ENCODE measurements around the gene DLG2.

Gene DLG2

GRCh38 chr11:83574519-83574918, 2052.6 kb downstream of the DLG2 start:
- no peak for DNase-seq (ENCODE audit: low read depth in 2 of 2)

DNA sequence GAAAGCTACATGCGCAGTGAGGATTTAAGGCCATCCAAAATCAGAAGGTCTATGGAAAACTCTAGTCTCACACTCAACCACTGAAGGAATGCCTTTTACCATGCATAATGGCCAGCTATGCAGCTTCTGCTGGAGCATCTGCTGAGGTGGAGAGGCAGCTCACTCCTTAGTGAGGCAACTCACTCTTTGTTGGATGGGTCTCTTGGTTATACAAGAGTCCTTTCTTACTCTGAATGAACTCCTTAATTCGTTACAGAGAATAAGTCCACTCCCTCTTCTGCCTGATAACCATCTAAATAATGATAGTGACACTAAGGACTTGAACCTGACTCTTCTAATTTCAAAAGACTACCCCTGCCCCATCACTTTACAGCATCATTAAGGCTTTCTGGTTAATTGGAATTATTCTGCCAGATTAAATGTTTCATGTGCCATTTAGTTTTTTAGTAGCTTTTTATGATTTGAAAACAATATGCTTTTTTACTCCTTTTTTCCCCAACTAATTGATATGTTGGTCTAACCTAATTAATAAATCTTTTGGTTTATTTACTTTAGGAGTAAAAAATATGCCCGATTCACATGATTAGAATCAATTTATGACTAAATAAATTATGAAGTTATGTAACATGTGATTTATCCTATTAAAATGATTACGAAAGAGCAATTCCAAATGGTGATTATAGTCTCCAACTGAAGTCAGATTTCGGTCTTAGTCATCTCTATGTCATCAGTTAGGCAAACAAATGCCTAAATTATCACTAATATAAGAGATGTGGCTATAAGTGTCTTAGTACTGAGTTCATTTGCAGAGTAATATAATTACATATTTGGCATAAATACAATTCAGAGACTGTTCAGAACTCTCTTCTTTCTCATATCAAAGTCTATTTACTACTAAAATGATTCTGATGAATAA, 2054.3 kb downstream of the DLG2 start:
- DNase-seq (ENCODE audit: low read depth in 2 of 2): no peak

DNA sequence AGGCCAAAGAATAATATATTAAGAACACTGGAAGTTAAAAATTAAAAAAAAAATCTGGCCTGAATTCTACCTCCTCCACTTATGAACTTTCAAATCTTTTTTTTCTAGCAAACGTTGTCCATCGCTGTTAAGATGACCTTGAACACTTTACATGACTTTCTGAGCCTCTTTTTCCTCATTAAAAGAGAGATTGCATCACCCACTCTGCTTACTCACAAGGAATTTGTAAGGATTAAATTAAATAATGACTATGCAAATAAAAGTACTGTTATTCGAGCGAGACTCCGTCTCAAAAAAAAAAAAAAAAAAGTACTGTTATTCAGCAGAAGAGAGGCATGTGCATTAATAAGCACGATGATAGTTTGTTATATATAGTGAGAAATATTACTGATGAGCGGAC, 2055.8 kb downstream of the DLG2 start:
- no peak for DNase-seq (ENCODE audit: low read depth in 2 of 2)

DNA sequence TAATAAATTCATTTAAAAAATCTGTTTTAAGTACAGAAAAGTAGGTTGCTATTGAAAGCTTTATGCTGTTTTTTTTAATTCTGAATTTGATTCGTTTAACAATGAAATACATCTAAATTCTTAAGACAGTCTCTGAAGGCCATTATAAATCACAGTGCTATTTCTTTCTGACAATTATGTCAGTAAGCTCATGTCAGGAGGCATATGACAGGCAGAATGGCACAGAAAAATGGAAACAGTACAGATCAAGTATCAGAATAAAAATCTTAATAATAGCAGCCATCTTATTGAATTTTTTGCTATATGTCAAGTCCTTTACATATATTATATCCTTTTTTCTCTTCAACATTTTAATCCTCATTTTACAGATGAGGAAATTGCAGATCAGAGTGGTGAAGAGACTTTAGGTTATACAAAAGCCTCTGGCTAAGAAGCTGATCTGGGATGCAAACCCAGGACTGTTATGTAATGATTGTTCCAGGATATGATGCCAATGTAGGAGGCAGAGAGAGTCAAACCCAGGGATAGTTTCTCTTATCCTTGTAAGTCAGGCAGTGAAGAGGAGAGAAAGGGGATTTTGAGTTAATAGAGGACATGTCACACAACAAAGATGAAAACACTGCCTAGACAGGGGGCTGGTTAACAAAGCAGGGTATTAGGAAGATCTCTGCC, 2057.9 kb downstream of the DLG2 start:
- no peak for DNase-seq (ENCODE audit: low read depth in 2 of 2)

- DNase-seq (ENCODE audit: low read depth in 2 of 2): no peak
Observed at GRCh38 chr11:83568516-83568915, 2058.6 kb downstream of the DLG2 start.

- no peak for DNase-seq (ENCODE audit: low read depth in 2 of 2)
Observed at GRCh38 chr11:83566950-83567349, 2060.2 kb downstream of the DLG2 start.

GRCh38 chr11:83564870-83565269, 2062.3 kb downstream of the DLG2 start:
- no peak for DNase-seq (ENCODE audit: low read depth in 2 of 2)

- no peak for DNase-seq (ENCODE audit: low read depth in 2 of 2)
Observed at GRCh38 chr11:83558281-83558680, 2068.9 kb downstream of the DLG2 start.

DNA sequence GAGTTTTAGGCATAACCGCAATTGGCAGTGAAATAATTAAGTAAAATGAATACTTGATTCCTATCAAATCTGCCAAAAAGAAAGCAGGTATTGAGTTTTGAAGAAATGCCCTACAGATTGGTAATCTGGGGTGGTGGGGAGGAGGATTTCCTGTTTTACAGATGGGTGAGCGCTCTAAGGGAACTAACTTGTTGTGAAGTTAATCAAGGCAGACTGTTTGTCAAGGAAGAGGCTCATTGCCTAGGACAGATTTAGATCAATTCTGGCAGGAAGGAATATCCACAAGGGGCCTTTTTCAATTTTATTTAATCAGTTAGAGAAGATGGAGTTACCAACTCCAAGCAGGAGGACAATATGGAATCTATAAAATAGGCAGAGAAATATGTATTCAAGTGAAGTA, 2069.5 kb downstream of the DLG2 start:
- no peak for DNase-seq (ENCODE audit: low read depth in 2 of 2)

- no peak for DNase-seq (ENCODE audit: low read depth in 2 of 2)
Observed at GRCh38 chr11:83554876-83555275, 2072.3 kb downstream of the DLG2 start.

GRCh38 chr11:83549984-83550667, 2077.0 kb downstream of the DLG2 start:
- no peak for DNase-seq (ENCODE audit: low read depth in 2 of 2)

GRCh38 chr11:83546368-83546767, 2080.8 kb downstream of the DLG2 start:
- no peak for DNase-seq (ENCODE audit: low read depth in 2 of 2)

GRCh38 chr11:83545494-83546260, 2081.5 kb downstream of the DLG2 start:
- DNase-seq (ENCODE audit: low read depth in 2 of 2): no peak

DNA sequence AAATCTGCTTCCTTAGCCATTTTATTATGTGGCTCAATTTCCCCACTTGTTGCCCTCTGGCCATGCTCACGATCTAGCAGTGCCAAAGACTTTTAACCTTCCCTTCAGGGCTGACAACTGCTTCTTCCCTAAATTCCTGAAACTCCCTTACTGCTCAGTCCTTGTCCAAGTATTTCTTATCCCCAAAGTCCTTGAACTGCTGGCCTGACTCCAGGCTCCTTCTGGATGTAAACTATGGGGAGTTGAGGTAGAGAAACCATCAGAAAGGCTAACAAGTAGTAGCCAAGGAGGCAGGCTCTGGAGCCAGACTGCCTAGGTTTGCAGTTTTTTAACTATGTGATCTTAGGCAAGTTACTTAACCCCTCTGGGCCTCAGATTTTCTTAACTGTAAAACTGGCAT, 2082.3 kb downstream of the DLG2 start:
- DNase-seq (ENCODE audit: low read depth in 2 of 2): no peak

- DNase-seq (ENCODE audit: low read depth in 2 of 2): no peak
Observed at GRCh38 chr11:83543706-83544439, 2083.3 kb downstream of the DLG2 start.

DNA sequence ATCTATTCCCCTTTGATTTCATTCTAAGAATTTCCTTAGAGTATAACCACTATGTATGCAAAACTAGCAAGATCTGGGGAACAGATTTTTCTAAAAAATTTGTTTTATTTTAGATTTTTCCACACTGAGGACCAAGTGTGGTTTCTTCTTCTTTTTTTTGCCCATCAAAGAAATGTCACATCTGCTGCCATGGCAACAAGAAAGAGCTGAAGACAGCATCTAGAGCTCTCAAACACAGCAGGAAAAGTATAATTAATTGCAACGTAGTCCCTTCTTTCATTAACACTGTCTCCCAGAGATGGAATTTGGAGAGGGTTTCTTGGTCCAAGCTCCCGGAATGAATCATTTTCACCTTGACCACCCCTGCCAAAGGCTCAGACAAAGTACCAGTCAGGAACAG, 2084.3 kb downstream of the DLG2 start:
- DNase-seq (ENCODE audit: low read depth in 2 of 2): no peak

GRCh38 chr11:83540728-83541127, 2086.4 kb downstream of the DLG2 start:
- DNase-seq (ENCODE audit: low read depth in 2 of 2): no peak

GRCh38 chr11:83540112-83540675, 2086.9 kb downstream of the DLG2 start:
- DNase-seq (ENCODE audit: low read depth in 2 of 2): no peak

GRCh38 chr11:83538286-83538685, 2088.9 kb downstream of the DLG2 start:
- DNase-seq (ENCODE audit: low read depth in 2 of 2): no peak

GRCh38 chr11:83537131-83537610, 2090.0 kb downstream of the DLG2 start:
- no peak for DNase-seq (ENCODE audit: low read depth in 2 of 2)

- no peak for DNase-seq (ENCODE audit: low read depth in 2 of 2)
Observed at GRCh38 chr11:83533166-83533565, 2094.0 kb downstream of the DLG2 start.
